Lower leg skin (tissue), 3 donors: ENCODE data around the gene PACS1.

Source experiments
- CTCF ChIP-seq, 3 donors: fragments of 450-650 bp; IDR thresholded peaks; one replicate each; pipeline ENCODE4 v1.5.1; 2016; ENCODE audit warnings: antibody characterized with exemption in 3 of 3, mild to moderate bottlenecking in 3 of 3, moderate library complexity in 2 of 3
- POLR2A ChIP-seq, 2 donors: fragments of 450-650 bp; IDR thresholded peaks; one replicate each; pipeline ENCODE4 v1.6.1; 2016 to 2017; ENCODE audit warnings: antibody characterized with exemption in 2 of 2, mild to moderate bottlenecking in 1 of 2, moderate library complexity in 1 of 2

- TF ChIP-seq POLR2A (IDR thresholded peaks at IDR 0.05) (no peak), CTCF (IDR thresholded peaks at IDR 0.05) (no peak)
Observed at GRCh38 chr11:66178183-66178582, 108.1 kb downstream of the PACS1 start.
